ENCODE results near the gene SND1. TPM values are rescaled to one million over a fixed set of nuclear protein-coding genes. Genes with fewer than 3 reads are reported as not detected.

SND1 gene
- total and polyA plus RNA-seq, 2 donors (not counting 1 experiment from before 2014, with no cell fraction given): 44.4 to 165 TPM

- Histone ChIP-seq H3K9me3 (ENCODE audit: control extremely low read depth in 1 of 3, control insufficient read depth in 2 of 3, insufficient read depth in 1 of 3, low read length in 2 of 3) (no peaks in the 10 kb centered on the region), H3K9ac (ENCODE audit: low read length) (no peak overlapping the region), H3K36me3 (replicated peaks in 1 of 2; ENCODE audit: control extremely low read depth in 1 of 2, control insufficient read depth in 1 of 2, extremely low read depth in 1 of 2, insufficient read depth in 2 of 2, low read length in 1 of 2) (peaks cover 0 to 37% of the 10 kb centered on the region in 2 experiments), H3K27me3 (replicated peaks in 1 of 4; ENCODE audit: control extremely low read depth in 1 of 4, control insufficient read depth in 3 of 4, insufficient read depth in 4 of 4, low read length in 3 of 4) (no peaks in the 10 kb centered on the region), H3K27ac (ENCODE audit: low read length in 2 of 2) (no peak overlapping the region), H3K4me1 (ENCODE audit: control insufficient read depth in 2 of 2, insufficient read depth in 2 of 2, low read length in 2 of 2) (no peaks in the 10 kb centered on the region), H3K79me2 (ENCODE audit: control insufficient read depth, insufficient read depth, low read length) (peaks cover 31% of the 10 kb centered on the region), H4K20me1 (ENCODE audit: control insufficient read depth, insufficient read depth, low read length, poor library complexity, severe bottlenecking) (no peaks in the 10 kb centered on the region), H2AFZ (ENCODE audit: insufficient read depth, low read depth, low read length, poor library complexity, severe bottlenecking) (no peak overlapping the region), H3K4me3 (ENCODE audit: control extremely low read depth in 1 of 5, extremely low read depth in 1 of 5, insufficient read depth in 1 of 5, low read depth in 2 of 5, low read length in 4 of 5) (no peak overlapping the region), H3K4me2 (replicated peaks; ENCODE audit: low read depth, low read length, poor library complexity, severe bottlenecking) (no peak overlapping the region)
- Mint-ChIP-seq H3K27me3 (no peaks in the 10 kb centered on the region), H3K27ac (no peak overlapping the region), H3K4me3 (no peak overlapping the region), H3K4me1 (peaks cover 2% of the 10 kb centered on the region), H3K9me3 (ENCODE audit: insufficient read depth) (no peaks in the 10 kb centered on the region)
- 100% methylated on average over 1 of the region's 2 CpGs for WGBS (ENCODE audit: insufficient coverage)
- POLR2A ChIA-PET: no interaction called here
- no peak for ATAC-seq (ENCODE audit: low read depth)
- DNase-seq: no peak
- TF ChIP-seq EZH2 (IDR thresholded peaks at IDR 0.05; ENCODE audit: borderline replicate concordance, insufficient read depth, low read depth, low read length, poor library complexity, severe bottlenecking): no peak
- no peak for TF ChIP-seq CTCF (IDR thresholded peaks at IDR 0.05)
- intact Hi-C loops (cut with micrococcal nuclease): no loop called here
- CTCF ChIA-PET: no interaction called here
Measured at GRCh38 chr7:127732306-127732705, 80.3 kb downstream of the SND1 start.

DNA sequence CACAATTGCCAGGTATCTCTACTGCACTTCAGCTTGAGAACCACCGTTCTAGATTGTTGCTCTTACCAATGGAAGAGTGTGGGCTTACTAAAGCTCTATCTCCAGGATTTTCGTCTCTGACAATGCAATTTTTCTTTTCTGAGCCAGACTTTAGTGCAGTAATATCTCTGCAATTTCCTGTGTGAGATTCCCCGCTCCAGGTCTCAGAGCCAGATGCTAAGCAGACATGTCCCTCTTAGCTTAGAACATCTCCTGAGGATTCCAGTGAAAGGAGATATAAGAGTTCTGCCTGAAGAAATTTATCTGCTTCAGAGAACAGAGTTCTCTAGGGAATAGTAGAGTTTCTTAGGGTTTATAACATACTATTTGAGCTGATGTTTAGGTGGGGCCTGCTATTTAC lies 82.0 kb downstream of the SND1 start:
- Mint-ChIP-seq H3K9me3 (ENCODE audit: insufficient read depth) (no peaks in the 10 kb centered on the region), H3K27me3 (no peaks in the 10 kb centered on the region), H3K4me1 (peaks cover 12% of the 10 kb centered on the region), H3K27ac (no peak overlapping the region), H3K4me3 (no peak overlapping the region)
- H3K27me3 ChIP-seq (replicated peaks in 1 of 4; ENCODE audit: control extremely low read depth in 1 of 4, control insufficient read depth in 3 of 4, insufficient read depth in 4 of 4, low read length in 3 of 4): no peaks in the 10 kb centered on the region
- H3K9me3 ChIP-seq (ENCODE audit: control extremely low read depth in 1 of 3, control insufficient read depth in 2 of 3, insufficient read depth in 1 of 3, low read length in 2 of 3): no peaks in the 10 kb centered on the region
- peaks cover 44% of the 10 kb centered on the region for H3K79me2 ChIP-seq (ENCODE audit: control insufficient read depth, insufficient read depth, low read length)
- intact Hi-C loops (cut with micrococcal nuclease): no loop called here
- ChIA-PET CTCF (interaction anchor here (0.8 to 1.1 kb wide), 2 partner anchors 25 to 475 kb away, joined by 3 read pairs; no protein-coding TSS in a partner anchor), POLR2A (no interaction called here)
- DNase-seq (no peak), ATAC-seq (ENCODE audit: low read depth) (no peak)
- H2AFZ ChIP-seq (ENCODE audit: insufficient read depth, low read depth, low read length, poor library complexity, severe bottlenecking): no peak overlapping the region
- H4K20me1 ChIP-seq (ENCODE audit: control insufficient read depth, insufficient read depth, low read length, poor library complexity, severe bottlenecking): peaks cover 5% of the 10 kb centered on the region
- no peak overlapping the region for H3K4me3 ChIP-seq (ENCODE audit: control extremely low read depth in 1 of 5, extremely low read depth in 1 of 5, insufficient read depth in 1 of 5, low read depth in 2 of 5, low read length in 4 of 5)
- H3K36me3 ChIP-seq (replicated peaks in 1 of 2; ENCODE audit: control extremely low read depth in 1 of 2, control insufficient read depth in 1 of 2, extremely low read depth in 1 of 2, insufficient read depth in 2 of 2, low read length in 1 of 2): peaks cover 0 to 37% of the 10 kb centered on the region in 2 experiments
- no peak overlapping the region for H3K9ac ChIP-seq (ENCODE audit: low read length)
- TF ChIP-seq CTCF (IDR thresholded peaks at IDR 0.05): no peak
- TF ChIP-seq EZH2 (IDR thresholded peaks at IDR 0.05; ENCODE audit: borderline replicate concordance, insufficient read depth, low read depth, low read length, poor library complexity, severe bottlenecking): no peak
- no peak overlapping the region for H3K27ac ChIP-seq (ENCODE audit: low read length in 2 of 2)
- peaks cover 6 to 7% of the 10 kb centered on the region in 2 donors for H3K4me1 ChIP-seq (ENCODE audit: control insufficient read depth in 2 of 2, insufficient read depth in 2 of 2, low read length in 2 of 2)
- 100% methylated on average over 3 of the region's 3 CpGs for WGBS (ENCODE audit: insufficient coverage)
- H3K4me2 ChIP-seq (replicated peaks; ENCODE audit: low read depth, low read length, poor library complexity, severe bottlenecking): no peak overlapping the region

All from B cell (primary cell).